Stromal cell of bone marrow (primary cell): ENCODE data around the gene FKBP9.
A peak's percentile ranks its signal among the peaks of the same experiment; 100 is the strongest.
"Not testable (repeated sequence)": the region's sequence is repeated elsewhere in the genome, so short reads cannot be mapped to it uniquely, and the experiment has no call there.

Experiments used
- DNase-seq: peaks from one replicate; pipeline ENCODE4 v3.0.0-alpha.2; 2012; ENCODE audit warnings: low read depth

The FKBP9 gene, protein sequence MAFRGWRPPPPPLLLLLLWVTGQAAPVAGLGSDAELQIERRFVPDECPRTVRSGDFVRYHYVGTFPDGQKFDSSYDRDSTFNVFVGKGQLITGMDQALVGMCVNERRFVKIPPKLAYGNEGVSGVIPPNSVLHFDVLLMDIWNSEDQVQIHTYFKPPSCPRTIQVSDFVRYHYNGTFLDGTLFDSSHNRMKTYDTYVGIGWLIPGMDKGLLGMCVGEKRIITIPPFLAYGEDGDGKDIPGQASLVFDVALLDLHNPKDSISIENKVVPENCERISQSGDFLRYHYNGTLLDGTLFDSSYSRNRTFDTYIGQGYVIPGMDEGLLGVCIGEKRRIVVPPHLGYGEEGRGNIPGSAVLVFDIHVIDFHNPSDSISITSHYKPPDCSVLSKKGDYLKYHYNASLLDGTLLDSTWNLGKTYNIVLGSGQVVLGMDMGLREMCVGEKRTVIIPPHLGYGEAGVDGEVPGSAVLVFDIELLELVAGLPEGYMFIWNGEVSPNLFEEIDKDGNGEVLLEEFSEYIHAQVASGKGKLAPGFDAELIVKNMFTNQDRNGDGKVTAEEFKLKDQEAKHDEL

DNA sequence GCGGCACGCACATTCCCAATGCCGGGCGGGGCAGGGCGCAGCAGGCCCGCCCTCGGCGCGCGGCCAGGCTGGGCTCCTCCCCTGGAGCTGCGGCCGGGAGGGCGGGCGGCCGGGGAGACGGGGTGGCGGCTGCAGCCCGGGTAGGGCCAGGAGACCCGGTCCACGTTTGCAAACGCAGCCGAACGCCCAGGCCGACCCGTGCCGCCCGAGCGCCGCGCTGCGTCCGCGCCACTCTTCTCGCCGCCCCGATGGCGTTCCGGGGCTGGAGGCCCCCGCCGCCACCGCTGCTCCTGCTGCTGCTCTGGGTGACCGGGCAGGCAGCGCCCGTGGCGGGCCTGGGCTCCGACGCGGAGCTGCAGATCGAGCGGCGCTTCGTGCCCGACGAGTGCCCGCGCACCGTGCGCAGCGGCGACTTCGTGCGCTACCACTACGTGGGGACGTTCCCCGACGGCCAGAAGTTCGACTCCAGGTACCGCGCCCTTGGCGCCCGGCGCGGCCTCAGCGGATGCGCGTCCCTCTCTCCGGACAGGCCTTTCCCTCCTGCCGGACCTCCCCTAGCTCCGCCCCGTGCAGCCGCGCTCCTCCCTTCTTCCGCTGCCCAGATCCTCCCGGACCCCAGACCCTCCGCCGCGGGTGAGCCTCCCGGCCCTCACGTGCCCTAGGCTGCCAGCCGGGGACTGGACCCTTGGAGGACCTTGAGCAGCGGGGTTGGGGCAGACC lies at the start of gene FKBP9:
FKBP9 (plus strand) TSS at position 115 of the 720 bp plus-strand sequence; CDS start at position 249, 134 bp downstream.
- DNase-seq: peak; percentile 74

DNA sequence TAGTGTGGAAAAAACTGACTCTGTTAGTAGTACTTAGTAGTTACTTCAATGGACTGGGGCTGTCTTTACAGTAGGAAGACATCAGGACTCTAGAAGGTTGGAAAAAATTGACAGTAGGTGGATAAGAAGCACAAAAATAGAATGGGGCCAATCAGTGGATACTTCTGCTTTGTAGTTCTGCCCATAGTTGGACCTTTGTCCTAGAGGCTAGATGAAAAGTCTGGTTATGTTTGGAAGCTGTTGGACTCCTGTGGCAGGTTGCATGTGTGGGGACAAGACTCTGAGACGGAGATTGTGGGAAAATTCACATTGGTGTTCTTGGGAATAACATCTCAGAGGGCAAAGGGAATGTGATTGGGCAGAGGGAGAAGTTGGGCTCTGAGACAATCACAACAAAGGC lies 47.0 kb upstream of the FKBP9 start:
- DNase-seq: no peak

DNA sequence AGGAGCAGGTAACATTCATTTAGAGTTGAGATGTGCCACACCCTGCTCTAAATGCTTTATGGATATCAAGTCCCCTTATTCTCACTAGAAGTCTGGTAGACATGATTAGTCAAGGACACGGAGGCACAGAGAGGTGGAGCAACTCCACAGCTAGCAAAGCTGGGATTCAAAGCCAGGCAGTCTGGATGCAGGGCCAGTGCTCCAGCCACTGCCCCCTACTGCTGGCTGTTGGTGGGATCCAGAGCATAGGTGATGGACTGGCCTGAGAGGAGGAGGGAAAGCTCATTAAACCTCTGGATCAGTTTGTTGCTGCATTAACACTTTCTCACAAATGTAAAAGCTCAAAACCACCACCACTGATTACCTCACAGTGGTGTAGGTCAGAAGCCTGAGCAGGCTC lies 43.1 kb upstream of the FKBP9 start:
- DNase-seq: no peak

DNA sequence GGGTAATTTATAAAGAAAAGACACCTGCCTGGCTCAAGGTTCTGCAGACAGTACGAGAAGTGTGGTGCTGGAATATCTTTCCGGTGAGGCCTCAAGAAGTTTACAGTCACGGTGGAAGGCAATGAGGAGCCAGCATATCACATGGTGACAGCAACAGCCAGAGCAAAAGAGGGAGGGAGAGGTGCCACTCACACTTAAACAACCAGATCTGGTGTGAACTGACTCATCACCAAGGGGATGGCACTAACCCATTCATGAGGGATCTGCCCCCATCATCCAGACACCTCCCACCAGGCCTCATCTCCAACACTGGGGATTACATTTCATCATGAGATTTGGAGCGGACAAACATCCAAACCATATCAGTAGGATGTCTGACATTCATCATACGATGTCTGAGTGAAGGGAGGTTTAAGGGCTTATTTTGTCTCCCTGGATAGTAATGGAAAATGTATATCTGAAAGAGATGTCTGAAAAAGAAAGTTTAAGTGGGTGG lies 42.2 kb upstream of the FKBP9 start:
- no peak for DNase-seq

DNA sequence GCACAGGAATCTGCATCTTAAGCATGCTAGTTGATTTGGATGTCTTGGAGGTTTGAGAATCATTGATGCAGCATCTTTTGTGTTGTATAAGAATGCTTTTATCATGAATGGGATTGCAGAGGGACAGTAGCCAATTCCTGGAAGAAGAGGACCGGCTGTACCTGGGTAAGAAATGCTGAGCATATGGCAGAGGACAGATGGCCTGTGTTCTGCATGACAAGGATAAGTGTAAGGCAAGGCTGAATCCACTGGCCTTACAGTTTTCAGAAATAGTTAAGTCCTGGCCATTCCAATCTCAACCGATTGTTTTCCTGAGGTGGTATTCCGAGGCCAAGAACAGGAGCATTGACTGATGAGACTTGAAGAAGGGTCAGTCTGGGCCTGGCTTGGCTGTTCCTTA lies 41.2 kb upstream of the FKBP9 start:
- no peak for DNase-seq

- not testable (repeated sequence) for DNase-seq
Measured at GRCh38 chr7:32916994-32917393, 40.2 kb upstream of the FKBP9 start.

- no peak for DNase-seq
Measured at GRCh38 chr7:32921896-32922295, 35.3 kb upstream of the FKBP9 start.

GRCh38 chr7:32928785-32929298 lies 28.4 kb upstream of the FKBP9 start:
- DNase-seq: no peak

- DNase-seq: no peak
Measured at GRCh38 chr7:32929430-32930143, 27.7 kb upstream of the FKBP9 start.

GRCh38 chr7:32930378-32930777 lies 26.9 kb upstream of the FKBP9 start:
- no peak for DNase-seq

DNA sequence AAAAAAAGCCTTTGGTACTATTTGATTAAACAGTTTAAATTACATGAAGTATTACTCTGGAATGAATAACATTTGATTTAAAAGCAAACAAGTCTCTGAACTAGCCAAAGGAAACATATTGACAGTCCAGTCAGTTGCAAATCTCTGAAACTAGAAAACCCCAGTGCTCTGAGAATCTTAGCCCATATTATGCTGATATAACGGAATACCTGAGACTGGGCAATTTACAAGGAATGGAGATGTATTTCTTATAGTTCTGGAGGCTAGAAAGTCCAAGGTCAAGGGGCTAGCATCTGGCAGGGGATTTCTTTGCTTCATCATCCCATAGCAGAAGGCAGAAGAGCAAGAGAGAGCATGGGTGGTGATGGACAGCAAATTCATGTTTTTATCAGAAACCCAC lies 21.7 kb upstream of the FKBP9 start:
- DNase-seq: no peak

DNA sequence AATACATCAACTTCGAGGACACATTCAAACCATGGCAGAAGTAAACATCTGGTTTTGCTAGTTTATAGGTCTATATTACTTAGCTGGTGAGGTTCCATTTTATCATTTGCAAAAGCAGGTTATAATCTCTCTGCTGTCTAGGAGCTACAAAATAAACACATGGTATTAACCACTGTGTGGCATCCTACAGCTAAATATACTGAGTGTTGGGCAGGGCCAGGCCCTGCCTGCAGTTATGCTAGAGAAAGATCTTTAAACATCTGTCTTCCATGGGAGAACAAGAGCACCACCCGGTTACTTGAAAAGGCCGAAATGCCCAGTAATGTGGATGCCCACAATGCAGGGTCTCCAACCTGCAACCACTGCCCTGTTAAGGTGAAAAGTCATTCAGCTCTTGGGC lies 20.6 kb upstream of the FKBP9 start:
- DNase-seq: no peak

GRCh38 chr7:32937344-32938174 lies 19.7 kb upstream of the FKBP9 start:
- no peak for DNase-seq

GRCh38 chr7:32941181-32941580 lies 16.1 kb upstream of the FKBP9 start:
- DNase-seq: no peak

DNA sequence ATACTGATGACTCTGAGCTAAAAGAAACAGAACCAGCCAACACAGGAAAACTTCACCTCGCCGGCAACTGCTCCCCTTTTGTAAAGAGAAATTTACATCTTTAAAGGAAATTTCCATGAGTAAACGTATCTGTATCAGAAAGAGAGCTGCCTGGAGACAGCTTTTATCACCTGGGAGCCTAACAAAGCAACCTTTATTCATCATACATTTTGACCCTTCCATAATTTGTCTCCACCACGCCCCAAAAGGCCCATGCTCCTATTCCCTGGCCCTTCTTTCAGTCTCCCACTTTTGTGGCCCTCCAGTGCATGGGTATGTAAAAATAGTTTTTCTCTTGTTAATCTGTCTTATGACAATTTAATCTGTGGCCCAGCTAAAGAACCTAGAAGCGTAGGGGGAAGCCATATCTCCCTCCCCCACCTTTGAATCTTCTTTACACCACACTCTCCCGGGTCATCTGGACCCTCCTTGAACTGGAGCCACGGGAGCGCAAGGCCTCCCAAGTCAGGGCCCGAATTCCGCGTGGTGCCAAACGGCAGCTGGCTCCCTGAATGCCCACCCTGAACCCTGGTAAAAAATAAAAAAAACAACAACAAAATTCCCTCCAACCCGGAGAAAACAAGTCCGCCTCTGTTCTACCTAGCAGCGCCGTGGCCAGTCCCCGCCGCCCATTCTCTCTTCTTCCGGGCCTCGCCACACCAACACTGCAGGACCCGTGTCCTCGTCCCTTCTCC lies 15.4 kb upstream of the FKBP9 start:
- no peak for DNase-seq

DNA sequence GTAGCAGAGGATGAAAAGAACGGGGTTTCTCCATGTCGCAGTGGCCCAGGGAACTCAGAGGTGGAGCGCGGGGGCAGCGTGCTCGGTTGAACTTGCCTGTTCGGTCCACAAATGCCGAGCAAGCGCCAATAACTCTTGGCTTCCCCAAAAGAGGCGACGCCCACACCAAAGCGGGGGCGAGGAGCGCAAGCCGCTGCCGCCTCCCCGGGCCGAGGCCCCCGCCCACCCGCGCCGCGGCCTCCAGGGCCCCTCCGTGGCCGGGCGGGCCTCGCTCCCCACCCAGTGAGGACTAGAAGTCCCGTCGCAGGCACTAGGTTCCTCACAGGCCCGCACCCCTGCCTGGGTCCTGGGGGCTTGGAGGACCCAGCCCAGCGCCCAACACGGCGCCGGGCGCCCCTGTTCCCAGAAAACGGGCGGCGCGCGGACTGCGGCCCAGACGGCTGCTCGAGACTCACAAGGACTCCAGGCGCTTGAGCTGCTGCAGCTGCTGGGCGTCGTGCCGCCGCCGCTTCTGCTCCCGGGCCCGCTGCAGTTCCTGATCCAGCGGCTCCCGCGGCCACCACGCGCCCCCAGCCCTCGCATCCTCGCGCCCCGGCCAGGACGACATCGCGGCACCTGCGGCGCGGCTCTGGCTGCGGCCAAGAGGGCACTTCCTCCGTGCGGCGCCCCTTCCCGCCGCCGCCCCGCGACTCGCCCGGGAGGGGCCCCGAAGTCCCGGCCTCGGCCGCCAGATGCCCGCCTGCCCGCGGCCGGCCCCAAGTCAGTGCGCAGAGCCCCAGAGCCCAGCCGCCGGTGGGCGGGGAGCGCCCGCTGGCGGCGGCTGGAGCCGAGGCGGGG lies 14.6 kb upstream of the FKBP9 start:
- DNase-seq: peak; percentile 70

- no peak for DNase-seq
Measured at GRCh38 chr7:32943252-32944030, 13.8 kb upstream of the FKBP9 start.

- DNase-seq: no peak
Measured at GRCh38 chr7:32947420-32947983, 9.7 kb upstream of the FKBP9 start.
